HepG2 (cell line): ENCODE data around the gene TLN1. TPM values are rescaled to one million over a fixed set of nuclear protein-coding genes. Genes with fewer than 3 reads are reported as not detected.

ENCODE experiments used
- ATAC-seq: fragments of 200-7000 bp; cut with Tn5 transposase; 3 replicates; pipeline ENCODE4 v1.9.1; 2020; ENCODE audit warnings: mild to moderate bottlenecking, moderate library complexity
- BruUV-seq: library from RNA; stranded (reverse); fragments of 400-500 nt; replicated peaks from 2 replicates; lab custom pipeline; 2021; lab: Mats Ljungman, UMichigan
- CTCF ChIA-PET: fragments of 300-600 bp; formaldehyde crosslinking; extraction: SDS; loops from one replicate; lab custom pipeline; 2021; ENCODE audit warnings: low total read pairs, inconsistent platforms, low intra/inter-chr PET ratio; lab: Yijun Ruan, JAX
- POLR2A ChIA-PET: fragments of 350-600 bp; sonication (Branson Sonifier 250); formaldehyde crosslinking; loops from one replicate; lab custom pipeline; 2020; ENCODE audit warnings: antibody characterized with exemption, inconsistent platforms; lab: Yijun Ruan, JAX
- DNase-seq: peaks from one replicate; pipeline ENCODE4 v3.0.0-alpha.2; 2015; ENCODE audit warnings: low spot score
- FAIRE-seq: peaks from 3 replicates; lab custom pipeline; 2011; peaks lifted over from hg19 to GRCh38; lab: Jason Lieb, UNC
- H2AFZ ChIP-seq: one replicate; pipeline ENCODE4 v1.6.1; 2011; ENCODE audit warnings: low read length, inconsistent platforms
- H3K27ac ChIP-seq: fragments of 300-600 bp; 3 replicates; pipeline ENCODE4 v1.8.0; 2011; ENCODE audit warnings: mixed run types, mild to moderate bottlenecking, mixed read lengths, low read length, inconsistent platforms; ENCODE audit not compliant: insufficient read depth; ENCODE audit errors: extremely low read length
- H3K27me3 ChIP-seq, 2 experiments: fragments of 200-600 bp in 1 of 2; 2 replicates in 1 of 2; 3 replicates in 1 of 2; pipeline versions ENCODE4 v1.6.0 to v1.8.0; 2011; ENCODE audit warnings: low read length in 2 of 2, mild to moderate bottlenecking in 2 of 2, moderate library complexity in 2 of 2, inconsistent platforms in 1 of 2; ENCODE audit not compliant: insufficient read depth in 2 of 2, control insufficient read depth in 1 of 2
- H3K36me3 ChIP-seq, 2 experiments: fragments of 200-600 bp in 1 of 2; replicated peaks in 1 of 2; 2 replicates in 1 of 2; 3 replicates in 1 of 2; pipeline versions ENCODE4 v1.5.1 to v1.8.0; 2011; ENCODE audit warnings: low read length in 2 of 2, inconsistent platforms in 1 of 2; ENCODE audit not compliant: insufficient read depth in 2 of 2, control insufficient read depth in 1 of 2
- H3K4me1 ChIP-seq: 2 replicates; pipeline ENCODE4 v1.5.1; 2012; ENCODE audit warnings: low read length, inconsistent platforms; ENCODE audit not compliant: insufficient read depth
- H3K4me2 ChIP-seq: 2 replicates; pipeline ENCODE4 v1.6.0; 2011; ENCODE audit warnings: low read depth, low read length, inconsistent platforms
- H3K4me3 ChIP-seq, 3 experiments: fragments of 200-600 bp in 1 of 3; sonication (generic), shearing (Covaris generic) in 1 of 3; replicated peaks in 1 of 3; 2 replicates each; pipeline ENCODE4 v1.5.1; 2011 to 2016; ENCODE audit warnings: low read length in 3 of 3, inconsistent platforms in 2 of 3, low read depth in 2 of 3, mild to moderate bottlenecking in 2 of 3, control low read depth in 1 of 3, mixed read lengths in 1 of 3; ENCODE audit not compliant: insufficient read depth in 1 of 3
- H3K79me2 ChIP-seq: one replicate; pipeline ENCODE4 v1.6.1; 2011; ENCODE audit warnings: low read length, inconsistent platforms; ENCODE audit not compliant: insufficient read depth
- H3K9ac ChIP-seq: 2 replicates; pipeline ENCODE4 v1.6.0; 2011; ENCODE audit warnings: mild to moderate bottlenecking, low read depth, low read length, inconsistent platforms; ENCODE audit not compliant: insufficient read depth
- H3K9me3 ChIP-seq: 2 replicates; pipeline ENCODE4 v1.5.1; 2012; ENCODE audit warnings: mild to moderate bottlenecking, low read length
- H4K20me1 ChIP-seq: 2 replicates; pipeline ENCODE4 v1.6.0; 2011; ENCODE audit warnings: inconsistent platforms, mild to moderate bottlenecking, low read length, moderate library complexity; ENCODE audit not compliant: insufficient read depth
- BRCA1 ChIP-seq: sonication (generic); formaldehyde crosslinking; IDR thresholded peaks from 2 replicates; pipeline ENCODE4 v1.4.0; 2020; ENCODE audit warnings: missing genetic modification reagents
- EP300 ChIP-seq, 3 experiments: sonication (generic) in 1 of 3; formaldehyde crosslinking in 1 of 3; IDR thresholded peaks; 2 replicates each; pipeline versions ENCODE4 v1.5.1 to v1.6.1; 2011 to 2020; ENCODE audit warnings: low read depth in 2 of 3, low read length in 2 of 3, borderline replicate concordance in 1 of 3, improper control_type of control experiment in 1 of 3, mild to moderate bottlenecking in 1 of 3, missing genetic modification reagents in 1 of 3, moderate library complexity in 1 of 3
- POLR2A ChIP-seq, 2 experiments: IDR thresholded peaks; 2 replicates each; pipeline ENCODE4 v1.6.1; 2011; ENCODE audit warnings: low read depth in 2 of 2, low read length in 2 of 2, mild to moderate bottlenecking in 1 of 2, moderate library complexity in 1 of 2; ENCODE audit not compliant: insufficient read depth in 1 of 2
- RFX1 ChIP-seq: fragments of 450-650 bp; IDR thresholded peaks from 2 replicates; pipeline ENCODE4 v1.6.1; 2017
- ZFX ChIP-seq: sonication (generic); formaldehyde crosslinking; IDR thresholded peaks from 2 replicates; pipeline ENCODE4 v1.4.0; 2020; ENCODE audit warnings: mild to moderate bottlenecking, low read depth, missing genetic modification reagents, moderate library complexity
- ZNF12 ChIP-seq: sonication (generic); formaldehyde crosslinking; IDR thresholded peaks from 2 replicates; pipeline ENCODE4 v1.5.0; 2020; ENCODE audit warnings: missing genetic modification reagents
- ZNF337 ChIP-seq: sonication (generic); formaldehyde crosslinking; IDR thresholded peaks from 2 replicates; pipeline ENCODE4 v1.5.1; 2020; ENCODE audit warnings: missing genetic modification reagents, low read depth, mild to moderate bottlenecking, borderline replicate concordance
- ZNF44 ChIP-seq: sonication (generic); formaldehyde crosslinking; IDR thresholded peaks from 2 replicates; pipeline ENCODE4 v1.5.1; 2020; ENCODE audit warnings: mild to moderate bottlenecking, missing genetic modification reagents
- ZNF7 ChIP-seq: IDR thresholded peaks from 2 replicates; pipeline ENCODE4 v1.6.1; 2016; ENCODE audit warnings: missing biosample characterization, missing genetic modification reagents
- ZNF841 ChIP-seq: sonication (generic); formaldehyde crosslinking; IDR thresholded peaks from 2 replicates; pipeline ENCODE4 v1.8.1; 2023; ENCODE audit warnings: missing genetic modification reagents, borderline replicate concordance
- ZSCAN22 ChIP-seq: sonication (generic); formaldehyde crosslinking; IDR thresholded peaks from 2 replicates; pipeline ENCODE4 v1.4.0; 2020; ENCODE audit warnings: mild to moderate bottlenecking, missing genetic modification reagents
- WGBS: methylation state at CpG from one replicate; pipeline ENCODE4 v1.1.6; 2017; ENCODE audit warnings: low lambda C conversion rate; 5-methylcytosine and 5-hydroxymethylcytosine counted together
- in situ Hi-C: cut with HindIII; loops from 2 replicates; pipeline ENCODE4 v1.10.0; 2017; ENCODE audit warnings: low pct_unique_long_range_greater_than_20kb; ENCODE audit not compliant: extremely low pct_ligation_motif_present
- intact Hi-C: fragments of 100-400 bp; cut with micrococcal nuclease; formaldehyde crosslinking; loops from one replicate; pipeline ENCODE4 v1.10.0; 2022; ENCODE audit not compliant: unreplicated experiment
- polyA plus RNA-seq, 8 experiments: library from polyadenylated mRNA; depleted of rRNA in 3 of 8; stranded (reverse) in 7 of 8; unstranded in 1 of 8; fragments of >200 nt; fragmentation: Illumina TruSeq in 4 of 8; extraction: Trizol in 4 of 8; gene quantifications; 2 replicates each; pipeline versions ENCODE4 v1.2.1 to v1.2.3, GENCODE V29; 2011 to 2016; ENCODE audit warnings: low read depth in 4 of 8, missing spikeins in 1 of 8, mixed read lengths in 1 of 8; ENCODE audit not compliant: insufficient read depth in 1 of 8
- total RNA-seq, 5 experiments: library from RNA; depleted of rRNA; stranded (reverse); fragments of >200 nt; fragmentation: Illumina TruSeq; extraction: Trizol; gene quantifications; 2 replicates each; pipeline ENCODE4 v1.2.3, GENCODE V29; 2016; ENCODE audit warnings: low read depth in 1 of 5
- TF ChIP-seq, protein P1 (sequence below), 2 experiments: sonication (generic) in 1 of 2; formaldehyde crosslinking in 1 of 2; IDR thresholded peaks; 2 replicates each; pipeline versions ENCODE4 v1.4.0 to v1.6.1; 2018 to 2020; ENCODE audit warnings: missing genetic modification reagents in 2 of 2, borderline replicate concordance in 1 of 2, low read depth in 1 of 2, mild to moderate bottlenecking in 1 of 2, missing biosample characterization in 1 of 2
- TF ChIP-seq, protein P2 (sequence below): sonication (generic); formaldehyde crosslinking; IDR thresholded peaks from 2 replicates; pipeline ENCODE4; 2020; ENCODE audit warnings: missing genetic modification reagents, mild to moderate bottlenecking, borderline replicate concordance

TLN1 gene
- total and polyA plus RNA-seq, 2 of the 13 experiments (the other 11 are each of a cell fraction or from before 2014, with no cell fraction given), result 35.2 to 51.8 TPM

DNA sequence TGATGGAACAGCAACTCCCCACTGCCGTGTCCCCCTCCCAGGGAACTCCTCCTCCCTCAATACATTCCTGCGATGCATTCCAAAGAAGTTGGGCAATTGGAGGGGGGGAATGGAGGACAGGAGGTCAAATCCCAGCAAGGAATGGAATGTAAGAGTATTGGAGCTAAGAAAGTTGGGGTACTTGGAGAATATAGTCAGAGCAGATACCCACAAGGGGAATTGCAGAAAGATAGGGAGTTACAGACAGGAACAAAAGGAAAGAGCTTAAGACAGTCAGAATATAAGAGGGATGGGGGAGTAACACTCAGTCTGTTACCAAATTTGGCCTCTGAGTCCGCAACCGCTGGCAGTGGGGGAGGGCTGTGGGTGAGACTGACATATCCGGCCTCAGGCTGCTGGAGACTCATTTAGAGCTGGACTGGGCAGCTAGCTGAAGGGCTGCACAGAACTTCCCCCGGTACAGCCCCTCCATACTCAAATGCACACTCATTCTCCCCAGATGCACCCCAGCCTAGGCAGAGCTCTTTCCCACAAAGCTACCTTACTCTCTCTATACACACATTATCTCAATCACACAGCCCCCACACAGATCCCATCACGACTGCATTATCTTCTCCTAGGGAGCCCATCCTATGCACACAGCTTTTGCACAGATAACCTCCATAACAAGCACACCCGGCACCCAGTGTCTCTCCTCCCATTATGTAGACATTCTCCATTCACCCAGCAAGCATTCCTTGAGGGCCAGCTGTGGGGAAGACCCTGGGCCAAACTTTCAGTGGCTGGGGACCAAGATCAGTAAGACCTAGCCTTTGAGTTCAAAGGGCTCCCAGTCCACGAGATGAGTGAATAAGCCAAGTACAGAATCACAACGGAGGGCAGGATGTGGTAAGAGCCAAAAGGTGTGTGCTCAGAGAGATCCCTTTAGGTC is 3.7 kb downstream of the TLN1 start (continued):
- peak in 1 of 2 experiments; percentile 63; a peak in 2 of 4 replicates for TF ChIP-seq EP300 (IDR thresholded peaks at IDR 0.05; ENCODE audit: low read depth in 2 of 2, low read length in 2 of 2)
- peak; percentile 66; the same call in 1 of the 2 replicates for TF ChIP-seq EP300 (CRISPR knock-in tag; IDR thresholded peaks at IDR 0.05; ENCODE audit: borderline replicate concordance)
- no peak for TF ChIP-seq ZNF44 (CRISPR knock-in tag)

DNA sequence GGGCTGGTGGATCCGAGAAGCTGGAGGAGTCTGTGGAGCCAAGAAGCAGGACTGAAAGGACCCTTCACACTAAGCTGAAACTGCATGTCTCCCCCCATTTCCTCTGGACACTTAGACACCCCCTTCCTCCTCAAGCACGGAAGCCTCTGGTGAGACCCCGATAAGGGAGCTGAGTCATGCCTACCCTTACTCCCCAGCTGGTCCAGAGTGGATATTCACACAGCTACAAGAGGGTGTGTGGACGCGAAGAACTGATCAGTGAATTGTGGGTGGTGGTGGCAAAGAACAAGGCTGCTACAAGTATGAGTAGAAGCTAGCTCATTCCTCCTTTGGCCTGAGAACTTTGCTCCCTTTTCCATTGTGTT is 4.3 kb downstream of the TLN1 start:
- Histone ChIP-seq H3K9me3 (no peaks in the 10 kb centered on the region), H3K27me3 (no peaks in the 10 kb centered on the region; a peak in 1 of 5 replicates), H2AFZ (no peak overlapping the region), H3K27ac (peak overlapping the region; percentile 77), H4K20me1 (peaks cover 30% of the 10 kb centered on the region), H3K4me1 (peaks cover 52% of the 10 kb centered on the region), H3K79me2 (peaks cover 53% of the 10 kb centered on the region), H3K4me3 (peak overlapping the region; percentile 38 to 98 (median 59); a peak in 3 of 6 replicates), H3K9ac (peak overlapping the region; percentile 58; the same call in 1 of the 2 replicates), H3K4me2 (peak overlapping the region; percentile 98), H3K36me3 (peaks cover 12 to 35% of the 10 kb centered on the region in 2 experiments)
- no TSS peak for BruUV-seq
- POLR2A ChIA-PET, result interaction anchor here (0.8 to 3.5 kb wide), 20 partner anchors 8 to 1083 kb away, joined by 3 to 44 read pairs (median 8); partner anchors contain the start of genes ARHGEF39, CCDC107, GBA2 and HINT2
- peak; percentile 93 for FAIRE-seq
- no peak for ATAC-seq
- intact Hi-C loops, result no loop called here
- WGBS, result 52% methylated on average over 3 of the region's 5 CpGs
- DNase-seq, result no peak
- CTCF ChIA-PET, result no interaction called here
- in situ Hi-C loops, result loop anchor here (5.0 kb wide), 1 partner anchor 60 kb away; the partner anchor contains the start of gene ARHGEF39
- peak; percentile 48; the same call in 1 of the 2 replicates for TF ChIP-seq ZNF12 (CRISPR knock-in tag)
- TF ChIP-seq ZNF7, result 0 out of 2 replicates have a peak, but pooled peaks have one; percentile 37
- TF ChIP-seq, protein P1, sequence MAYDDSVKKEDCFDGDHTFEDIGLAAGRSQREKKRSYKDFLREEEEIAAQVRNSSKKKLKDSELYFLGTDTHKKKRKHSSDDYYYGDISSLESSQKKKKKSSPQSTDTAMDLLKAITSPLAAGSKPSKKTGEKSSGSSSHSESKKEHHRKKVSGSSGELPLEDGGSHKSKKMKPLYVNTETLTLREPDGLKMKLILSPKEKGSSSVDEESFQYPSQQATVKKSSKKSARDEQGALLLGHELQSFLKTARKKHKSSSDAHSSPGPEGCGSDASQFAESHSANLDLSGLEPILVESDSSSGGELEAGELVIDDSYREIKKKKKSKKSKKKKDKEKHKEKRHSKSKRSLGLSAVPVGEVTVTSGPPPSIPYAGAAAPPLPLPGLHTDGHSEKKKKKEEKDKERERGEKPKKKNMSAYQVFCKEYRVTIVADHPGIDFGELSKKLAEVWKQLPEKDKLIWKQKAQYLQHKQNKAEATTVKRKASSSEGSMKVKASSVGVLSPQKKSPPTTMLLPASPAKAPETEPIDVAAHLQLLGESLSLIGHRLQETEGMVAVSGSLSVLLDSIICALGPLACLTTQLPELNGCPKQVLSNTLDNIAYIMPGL (CRISPR knock-in tag; IDR thresholded peaks at IDR 0.05; ENCODE audit: borderline replicate concordance in 1 of 2, low read depth in 1 of 2), result 0 out of 4 replicates have a peak, but pooled peaks of 1 of the 2 experiments have one; percentile 6
- TF ChIP-seq ZNF841 (CRISPR knock-in tag), result no peak
- TF ChIP-seq ZNF337, result no peak
- TF ChIP-seq, protein P2, sequence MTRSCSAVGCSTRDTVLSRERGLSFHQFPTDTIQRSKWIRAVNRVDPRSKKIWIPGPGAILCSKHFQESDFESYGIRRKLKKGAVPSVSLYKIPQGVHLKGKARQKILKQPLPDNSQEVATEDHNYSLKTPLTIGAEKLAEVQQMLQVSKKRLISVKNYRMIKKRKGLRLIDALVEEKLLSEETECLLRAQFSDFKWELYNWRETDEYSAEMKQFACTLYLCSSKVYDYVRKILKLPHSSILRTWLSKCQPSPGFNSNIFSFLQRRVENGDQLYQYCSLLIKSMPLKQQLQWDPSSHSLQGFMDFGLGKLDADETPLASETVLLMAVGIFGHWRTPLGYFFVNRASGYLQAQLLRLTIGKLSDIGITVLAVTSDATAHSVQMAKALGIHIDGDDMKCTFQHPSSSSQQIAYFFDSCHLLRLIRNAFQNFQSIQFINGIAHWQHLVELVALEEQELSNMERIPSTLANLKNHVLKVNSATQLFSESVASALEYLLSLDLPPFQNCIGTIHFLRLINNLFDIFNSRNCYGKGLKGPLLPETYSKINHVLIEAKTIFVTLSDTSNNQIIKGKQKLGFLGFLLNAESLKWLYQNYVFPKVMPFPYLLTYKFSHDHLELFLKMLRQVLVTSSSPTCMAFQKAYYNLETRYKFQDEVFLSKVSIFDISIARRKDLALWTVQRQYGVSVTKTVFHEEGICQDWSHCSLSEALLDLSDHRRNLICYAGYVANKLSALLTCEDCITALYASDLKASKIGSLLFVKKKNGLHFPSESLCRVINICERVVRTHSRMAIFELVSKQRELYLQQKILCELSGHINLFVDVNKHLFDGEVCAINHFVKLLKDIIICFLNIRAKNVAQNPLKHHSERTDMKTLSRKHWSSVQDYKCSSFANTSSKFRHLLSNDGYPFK (CRISPR knock-in tag), result peak; percentile 40; the same call in 1 of the 2 replicates
- no peak for TF ChIP-seq BRCA1 (CRISPR knock-in tag)
- peak in 1 of 2 experiments; percentile 43; a peak in 1 of 4 replicates for TF ChIP-seq POLR2A (IDR thresholded peaks at IDR 0.05; ENCODE audit: insufficient read depth in 1 of 2, low read depth in 2 of 2, low read length in 2 of 2)
- TF ChIP-seq RFX1, result no peak
- peak; percentile 32; the same call in 1 of the 2 replicates for TF ChIP-seq ZFX (CRISPR knock-in tag)
- TF ChIP-seq ZSCAN22 (CRISPR knock-in tag), result no peak
